WTC11 (cell line): ENCODE data around the gene SHROOM2. TPM values are rescaled to one million over a fixed set of nuclear protein-coding genes. Genes with fewer than 3 reads are reported as not detected.

Experiments used
- ATAC-seq: fragments of 200-7000 bp; cut with Tn5 transposase; 2 replicates; pipeline ENCODE4 v1.10.0; 2021; ENCODE audit warnings: mild to moderate bottlenecking, moderate library complexity
- CTCF ChIA-PET: fragments of 300-600 bp; sonication (Branson Sonifier 250); formaldehyde crosslinking; loops from one replicate; lab custom pipeline; 2021; ENCODE audit warnings: antibody characterized with exemption; lab: Charles Lee
- POLR2A ChIA-PET: fragments of 350-600 bp; sonication (Branson Sonifier 250); formaldehyde crosslinking; loops from one replicate; lab custom pipeline; 2021; ENCODE audit warnings: antibody characterized with exemption; lab: Charles Lee
- DNase-seq: peaks from one replicate; pipeline ENCODE4 v3.0.0; 2021; ENCODE audit warnings: low spot score
- H3K27ac Mint-ChIP-seq: 2 replicates; pipeline ENCODE4 v1.8.0; 2021; ENCODE audit warnings: mixed read lengths
- H3K27me3 Mint-ChIP-seq: 2 replicates; pipeline ENCODE4 v1.8.0; 2021; ENCODE audit warnings: low read depth, mild to moderate bottlenecking, moderate library complexity, mixed read lengths
- H3K36me3 Mint-ChIP-seq: 2 replicates; pipeline ENCODE4 v1.8.0; 2021; ENCODE audit warnings: mixed read lengths
- H3K4me1 Mint-ChIP-seq: 2 replicates; pipeline ENCODE4 v1.8.0; 2022; ENCODE audit warnings: mixed read lengths
- H3K4me3 Mint-ChIP-seq: 2 replicates; pipeline ENCODE4 v1.8.0; 2021; ENCODE audit warnings: mild to moderate bottlenecking, moderate library complexity, mixed read lengths
- H3K9me3 Mint-ChIP-seq: 2 replicates; pipeline ENCODE4 v1.8.0; 2021; ENCODE audit warnings: mixed read lengths
- EMX1 ChIP-seq: fragments of 250-450 bp; sonication (Bioruptor Pico); IDR thresholded peaks from 2 replicates; pipeline ENCODE4 v1.8.0; 2021; ENCODE audit warnings: mild to moderate bottlenecking
- FOXP1 ChIP-seq: sonication (generic); formaldehyde crosslinking; IDR thresholded peaks from 2 replicates; pipeline ENCODE4 v1.8.0; 2022; ENCODE audit warnings: missing genetic modification reagents, mild to moderate bottlenecking, moderate library complexity, borderline replicate concordance
- KAT7 ChIP-seq: sonication (generic); formaldehyde crosslinking; IDR thresholded peaks from 2 replicates; pipeline ENCODE4 v1.8.1; 2023; ENCODE audit warnings: missing genetic modification reagents, mild to moderate bottlenecking, borderline replicate concordance
- NR1H2 ChIP-seq: sonication (generic); formaldehyde crosslinking; IDR thresholded peaks from 2 replicates; pipeline ENCODE4 v1.9.0; 2021; ENCODE audit warnings: mild to moderate bottlenecking, moderate library complexity, missing genetic modification reagents
- PREB ChIP-seq: sonication (generic); formaldehyde crosslinking; IDR thresholded peaks from 2 replicates; pipeline ENCODE4 v1.8.1; 2022; ENCODE audit warnings: mild to moderate bottlenecking, missing genetic modification reagents, moderate library complexity, borderline replicate concordance
- SOX15 ChIP-seq: fragments of 250-450 bp; sonication (Bioruptor Pico); IDR thresholded peaks from 2 replicates; pipeline ENCODE4 v1.9.0; 2021; ENCODE audit warnings: mild to moderate bottlenecking
- TEAD1 ChIP-seq: sonication (generic); formaldehyde crosslinking; IDR thresholded peaks from 2 replicates; pipeline ENCODE4 v1.8.0; 2022; ENCODE audit warnings: mild to moderate bottlenecking, missing genetic modification reagents
- ZBTB21 ChIP-seq: sonication (generic); formaldehyde crosslinking; IDR thresholded peaks from 2 replicates; pipeline ENCODE4 v1.8.1; 2023; ENCODE audit warnings: mild to moderate bottlenecking, missing genetic modification reagents, borderline replicate concordance
- ZNF138 ChIP-seq: sonication (generic); formaldehyde crosslinking; conservative IDR thresholded peaks from 2 replicates; pipeline ENCODE4 v1.8.1; 2022; ENCODE audit warnings: mild to moderate bottlenecking, moderate library complexity, missing genetic modification reagents
- ZNF219 ChIP-seq: sonication (generic); formaldehyde crosslinking; IDR thresholded peaks from 2 replicates; pipeline ENCODE4 v1.8.0; 2023; ENCODE audit warnings: missing genetic modification reagents, mild to moderate bottlenecking, borderline replicate concordance
- ZNF263 ChIP-seq: sonication (generic); formaldehyde crosslinking; IDR thresholded peaks from 2 replicates; pipeline ENCODE4 v1.8.1; 2022; ENCODE audit warnings: low read depth, mild to moderate bottlenecking, moderate library complexity, missing genetic modification reagents
- ZNF416 ChIP-seq: fragments of 250-450 bp; sonication (Bioruptor Pico); IDR thresholded peaks from 2 replicates; pipeline ENCODE4 v1.9.0; 2021; ENCODE audit warnings: mild to moderate bottlenecking, inconsistent platforms
- total RNA-seq: library from RNA; stranded (reverse); gene quantifications from 3 replicates; pipeline ENCODE4 v1.2.3, GENCODE V29; 2021
- TF ChIP-seq, protein P1 (sequence below): fragments of 250-450 bp; sonication (Bioruptor Pico); IDR thresholded peaks from 2 replicates; pipeline ENCODE4 v1.9.0; 2021; ENCODE audit warnings: moderate library complexity, mild to moderate bottlenecking, inconsistent platforms, borderline replicate concordance
- TF ChIP-seq, protein P2 (sequence below): sonication (generic); formaldehyde crosslinking; IDR thresholded peaks from 2 replicates; pipeline ENCODE4 v1.8.0; 2022; ENCODE audit warnings: mild to moderate bottlenecking, missing genetic modification reagents
- TF ChIP-seq, protein P3 (sequence below): sonication (generic); formaldehyde crosslinking; IDR thresholded peaks from 2 replicates; pipeline ENCODE4 v1.8.0; 2022; ENCODE audit warnings: mild to moderate bottlenecking, missing genetic modification reagents
- TF ChIP-seq, protein P4 (sequence below): sonication (generic); formaldehyde crosslinking; conservative IDR thresholded peaks from 2 replicates; pipeline ENCODE4 v1.8.1; 2023; ENCODE audit warnings: mild to moderate bottlenecking, low read depth, missing genetic modification reagents, moderate library complexity

SHROOM2 gene
- total RNA-seq, 1 experiment from 2014 or later: 14.8 TPM

- no peak overlapping the region; the same call in 1 of the 2 replicates for H3K27ac Mint-ChIP-seq
Measured at GRCh38 chrX:9977635-9978034, 191.4 kb downstream of the SHROOM2 start.

GRCh38 chrX:9980401-9980800 lies 194.2 kb downstream of the SHROOM2 start:
- POLR2A ChIA-PET: no interaction called here
- Mint-ChIP-seq H3K27me3 (no peaks in the 10 kb centered on the region), H3K27ac (no peak overlapping the region), H3K36me3 (peaks cover 2% of the 10 kb centered on the region), H3K9me3 (peaks cover 2% of the 10 kb centered on the region), H3K4me1 (peaks cover 29% of the 10 kb centered on the region), H3K4me3 (no peak overlapping the region)
- DNase-seq (no peak), ATAC-seq (no peak)
- TF ChIP-seq ZNF416 (CRISPR knock-in tag): no peak
- TF ChIP-seq, protein P1, sequence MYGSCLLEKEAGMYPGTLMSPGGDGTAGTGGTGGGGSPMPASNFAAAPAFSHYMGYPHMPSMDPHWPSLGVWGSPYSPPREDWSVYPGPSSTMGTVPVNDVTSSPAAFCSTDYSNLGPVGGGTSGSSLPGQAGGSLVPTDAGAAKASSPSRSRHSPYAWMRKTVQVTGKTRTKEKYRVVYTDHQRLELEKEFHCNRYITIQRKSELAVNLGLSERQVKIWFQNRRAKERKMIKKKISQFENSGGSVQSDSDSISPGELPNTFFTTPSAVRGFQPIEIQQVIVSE: no peak
- TF ChIP-seq, protein P2, sequence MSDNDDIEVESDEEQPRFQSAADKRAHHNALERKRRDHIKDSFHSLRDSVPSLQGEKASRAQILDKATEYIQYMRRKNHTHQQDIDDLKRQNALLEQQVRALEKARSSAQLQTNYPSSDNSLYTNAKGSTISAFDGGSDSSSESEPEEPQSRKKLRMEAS (CRISPR knock-in tag): no peak
- TF ChIP-seq, protein P3, sequence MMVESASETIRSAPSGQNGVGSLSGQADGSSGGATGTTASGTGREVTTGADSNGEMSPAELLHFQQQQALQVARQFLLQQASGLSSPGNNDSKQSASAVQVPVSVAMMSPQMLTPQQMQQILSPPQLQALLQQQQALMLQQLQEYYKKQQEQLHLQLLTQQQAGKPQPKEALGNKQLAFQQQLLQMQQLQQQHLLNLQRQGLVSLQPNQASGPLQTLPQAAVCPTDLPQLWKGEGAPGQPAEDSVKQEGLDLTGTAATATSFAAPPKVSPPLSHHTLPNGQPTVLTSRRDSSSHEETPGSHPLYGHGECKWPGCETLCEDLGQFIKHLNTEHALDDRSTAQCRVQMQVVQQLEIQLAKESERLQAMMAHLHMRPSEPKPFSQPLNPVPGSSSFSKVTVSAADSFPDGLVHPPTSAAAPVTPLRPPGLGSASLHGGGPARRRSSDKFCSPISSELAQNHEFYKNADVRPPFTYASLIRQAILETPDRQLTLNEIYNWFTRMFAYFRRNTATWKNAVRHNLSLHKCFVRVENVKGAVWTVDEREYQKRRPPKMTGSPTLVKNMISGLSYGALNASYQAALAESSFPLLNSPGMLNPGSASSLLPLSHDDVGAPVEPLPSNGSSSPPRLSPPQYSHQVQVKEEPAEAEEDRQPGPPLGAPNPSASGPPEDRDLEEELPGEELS (CRISPR knock-in tag): no peak
- no peak for TF ChIP-seq SOX15 (CRISPR knock-in tag)
- CTCF ChIA-PET: no interaction called here

More at GRCh38 chrX:9977635-9978034, 191.4 kb downstream of the SHROOM2 start:
- ATAC-seq: no peak
- Mint-ChIP-seq H3K9me3 (peaks cover 10% of the 10 kb centered on the region), H3K36me3 (peaks cover 9% of the 10 kb centered on the region), H3K27me3 (no peaks in the 10 kb centered on the region), H3K4me3 (no peak overlapping the region), H3K4me1 (peaks cover 29% of the 10 kb centered on the region)
- POLR2A ChIA-PET: no interaction called here
- TF ChIP-seq EMX1 (CRISPR knock-in tag): no peak
- no peak for DNase-seq
- CTCF ChIA-PET: no interaction called here

GRCh38 chrX:9980927-9981326 lies 194.7 kb downstream of the SHROOM2 start:
- DNase-seq (no peak), ATAC-seq (no peak)
- no peak overlapping the region for H3K4me3 Mint-ChIP-seq
- TF ChIP-seq ZNF138 (CRISPR knock-in tag) (no peak), ZBTB21 (CRISPR knock-in tag) (no peak), KAT7 (CRISPR knock-in tag) (no peak), ZNF219 (no peak), PREB (no peak), NR1H2 (CRISPR knock-in tag) (no peak), ZNF416 (CRISPR knock-in tag) (no peak), FOXP1 (CRISPR knock-in tag) (no peak), TEAD1 (CRISPR knock-in tag) (no peak), ZNF263 (CRISPR knock-in tag) (no peak)
- TF ChIP-seq, protein P4, sequence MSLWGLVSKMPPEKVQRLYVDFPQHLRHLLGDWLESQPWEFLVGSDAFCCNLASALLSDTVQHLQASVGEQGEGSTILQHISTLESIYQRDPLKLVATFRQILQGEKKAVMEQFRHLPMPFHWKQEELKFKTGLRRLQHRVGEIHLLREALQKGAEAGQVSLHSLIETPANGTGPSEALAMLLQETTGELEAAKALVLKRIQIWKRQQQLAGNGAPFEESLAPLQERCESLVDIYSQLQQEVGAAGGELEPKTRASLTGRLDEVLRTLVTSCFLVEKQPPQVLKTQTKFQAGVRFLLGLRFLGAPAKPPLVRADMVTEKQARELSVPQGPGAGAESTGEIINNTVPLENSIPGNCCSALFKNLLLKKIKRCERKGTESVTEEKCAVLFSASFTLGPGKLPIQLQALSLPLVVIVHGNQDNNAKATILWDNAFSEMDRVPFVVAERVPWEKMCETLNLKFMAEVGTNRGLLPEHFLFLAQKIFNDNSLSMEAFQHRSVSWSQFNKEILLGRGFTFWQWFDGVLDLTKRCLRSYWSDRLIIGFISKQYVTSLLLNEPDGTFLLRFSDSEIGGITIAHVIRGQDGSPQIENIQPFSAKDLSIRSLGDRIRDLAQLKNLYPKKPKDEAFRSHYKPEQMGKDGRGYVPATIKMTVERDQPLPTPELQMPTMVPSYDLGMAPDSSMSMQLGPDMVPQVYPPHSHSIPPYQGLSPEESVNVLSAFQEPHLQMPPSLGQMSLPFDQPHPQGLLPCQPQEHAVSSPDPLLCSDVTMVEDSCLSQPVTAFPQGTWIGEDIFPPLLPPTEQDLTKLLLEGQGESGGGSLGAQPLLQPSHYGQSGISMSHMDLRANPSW (CRISPR knock-in tag): no peak
- TF ChIP-seq, all 79 proteins: peak for 0
- H3K4me1 Mint-ChIP-seq: peaks cover 29% of the 10 kb centered on the region
- H3K27ac Mint-ChIP-seq: no peak overlapping the region
- ChIA-PET POLR2A (no interaction called here), CTCF (interaction anchor here (1.0 kb wide), 1 partner anchor 139 kb away, joined by 3 read pairs; no protein-coding TSS in a partner anchor)
- no peaks in the 10 kb centered on the region for H3K27me3 Mint-ChIP-seq
- no peaks in the 10 kb centered on the region for H3K36me3 Mint-ChIP-seq
- H3K9me3 Mint-ChIP-seq: no peaks in the 10 kb centered on the region
